RPMI8226 (cell line): ENCODE measurements around the gene UST.
"Not testable (repeated sequence)": the region's sequence is repeated elsewhere in the genome, so short reads cannot be mapped to it uniquely, and the experiment has no call there.

Experiments used
- DNase-seq: peaks from one replicate; pipeline ENCODE4 v3.0.0-alpha.2; 2015

Gene UST

DNA sequence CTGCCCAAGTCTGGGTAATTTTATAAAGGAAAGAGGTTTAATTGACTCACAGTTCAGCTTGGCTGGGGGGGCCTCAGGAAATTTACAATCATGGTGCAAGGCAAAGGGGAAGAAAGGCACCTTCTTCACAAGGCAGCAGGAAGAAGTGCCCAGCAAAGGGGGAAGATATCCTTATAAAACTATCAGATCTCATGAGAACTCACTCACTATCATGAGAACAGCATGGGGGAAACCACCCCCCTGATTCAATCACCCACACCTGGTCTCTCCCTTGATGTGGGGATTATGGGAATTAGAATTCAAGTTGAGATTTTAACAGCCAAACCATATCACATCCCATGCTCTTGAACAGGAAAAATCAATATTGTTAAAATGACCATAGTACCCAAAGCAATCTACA lies 355.5 kb downstream of the UST start:
- DNase-seq = no peak

DNA sequence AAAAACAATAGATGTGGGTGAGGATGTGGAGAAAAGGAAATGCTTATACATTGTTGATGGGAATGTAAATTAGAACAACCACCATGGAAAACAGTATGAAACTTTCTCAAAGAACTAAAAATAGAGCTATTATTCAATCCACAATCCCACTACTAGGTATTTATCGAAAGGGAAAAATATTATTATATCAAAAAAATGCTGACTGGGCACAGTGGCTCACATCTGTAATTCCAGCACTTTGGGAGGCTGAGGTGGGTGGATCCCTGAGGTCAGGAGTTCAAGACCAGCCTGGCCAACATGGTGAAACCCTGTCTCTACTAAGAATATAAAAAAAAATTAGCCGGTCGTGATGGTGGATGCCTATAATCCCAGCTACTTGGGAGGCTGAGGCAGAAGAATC lies 357.1 kb downstream of the UST start:
- not testable (repeated sequence) for DNase-seq

DNA sequence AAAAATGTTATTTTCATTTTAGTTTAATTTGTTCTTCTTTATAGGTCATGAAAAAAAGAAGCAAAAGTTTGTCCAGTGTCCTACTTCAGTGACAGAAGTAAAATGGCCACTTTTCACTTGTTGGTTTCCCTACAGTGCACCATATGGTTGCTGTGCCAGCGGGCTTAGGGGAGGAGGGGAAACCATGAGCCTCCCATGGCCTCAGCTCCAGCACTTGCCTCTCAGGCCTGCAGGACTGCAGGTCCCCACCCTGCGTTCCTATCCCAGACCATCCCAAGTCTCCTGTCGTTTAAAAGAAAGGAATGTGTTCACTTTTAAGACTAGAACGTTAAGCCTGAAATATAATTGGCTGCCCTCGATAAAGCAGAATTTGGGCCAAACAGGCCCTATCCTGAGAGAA lies 360.7 kb downstream of the UST start:
- no peak for DNase-seq

GRCh38 chr6:149108038-149108748 lies 361.4 kb downstream of the UST start:
- DNase-seq = no peak

GRCh38 chr6:149108749-149109100 lies 361.9 kb downstream of the UST start:
- DNase-seq = no peak

DNA sequence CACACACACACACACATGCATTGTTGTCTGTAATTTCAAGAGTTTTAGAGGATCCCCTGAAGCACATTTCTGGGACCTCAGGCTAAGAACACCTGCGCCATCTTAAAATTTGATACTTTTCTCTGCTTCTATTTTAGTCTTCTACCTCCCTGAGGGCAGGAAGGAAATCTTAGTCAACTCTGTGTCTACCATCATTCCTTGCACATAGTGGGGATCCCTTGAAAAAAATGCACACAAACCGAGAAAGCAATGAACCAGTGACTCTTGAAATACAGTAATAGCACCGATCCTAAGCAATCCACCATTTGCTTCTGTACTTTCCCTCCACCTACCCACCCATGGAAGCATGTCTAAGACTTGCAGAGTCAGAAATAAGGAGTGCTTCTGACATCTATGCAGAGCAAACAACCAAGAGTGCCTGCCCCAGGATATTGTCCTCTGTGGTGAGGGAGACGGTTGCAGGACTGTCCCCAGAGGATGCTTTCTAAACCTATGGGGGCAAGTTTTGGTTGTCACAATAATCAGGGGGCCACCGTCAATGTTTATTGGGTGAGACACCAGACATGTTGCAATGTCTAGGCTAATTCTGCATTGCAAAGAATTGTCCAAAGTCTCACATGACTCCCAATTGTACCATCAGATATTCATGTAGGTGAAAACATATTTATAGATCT lies 362.7 kb downstream of the UST start:
- no peak for DNase-seq

DNA sequence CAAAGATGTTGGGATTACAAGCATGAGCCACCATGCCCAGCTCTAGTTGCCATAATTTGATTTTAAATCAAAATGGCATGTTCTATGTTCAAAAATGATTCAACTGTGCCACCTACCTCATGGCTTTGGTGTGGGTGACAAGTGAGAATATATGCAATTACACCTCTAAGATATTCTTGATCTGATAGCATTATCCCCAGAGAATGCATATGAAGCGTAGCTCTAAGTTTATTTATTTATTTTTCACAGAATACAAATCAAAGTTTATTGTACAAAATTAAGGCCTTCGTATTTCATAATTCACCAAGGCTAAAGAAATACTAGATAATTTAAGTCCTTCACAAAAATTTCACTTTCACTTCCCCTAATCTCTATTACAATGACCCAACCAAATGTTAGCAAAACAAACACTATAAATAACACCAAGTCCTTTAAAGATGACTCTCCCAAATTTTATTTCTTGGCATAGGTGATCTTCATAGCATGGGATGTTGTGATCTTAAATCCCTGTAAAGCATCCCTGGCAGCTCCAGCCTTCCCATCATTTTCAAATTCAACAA lies 364.8 kb downstream of the UST start:
- DNase-seq = no peak

- no peak for DNase-seq
Measured at GRCh38 chr6:149112976-149113375, 366.1 kb downstream of the UST start.

DNA sequence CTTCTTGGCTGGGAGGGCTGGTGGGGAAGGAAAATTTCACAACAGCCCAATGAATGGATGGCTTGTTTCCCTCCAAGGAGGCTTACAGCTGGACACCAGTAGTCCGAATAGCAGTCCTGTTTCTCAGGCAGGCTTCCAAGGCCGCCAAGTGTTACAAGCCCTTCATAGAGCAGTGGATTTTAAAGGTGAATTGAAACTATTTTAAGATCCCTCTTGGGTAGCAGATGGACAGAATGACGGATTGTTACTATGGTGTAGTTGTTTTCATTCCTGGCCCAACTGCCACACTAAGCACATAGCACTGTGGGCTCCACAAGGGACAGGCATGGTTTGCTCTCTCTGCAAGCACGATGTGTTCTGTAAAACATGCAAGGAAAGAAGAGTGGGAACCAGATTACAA lies 367.3 kb downstream of the UST start:
- no peak for DNase-seq

GRCh38 chr6:149118737-149119653 lies 372.2 kb downstream of the UST start:
- no peak for DNase-seq

DNA sequence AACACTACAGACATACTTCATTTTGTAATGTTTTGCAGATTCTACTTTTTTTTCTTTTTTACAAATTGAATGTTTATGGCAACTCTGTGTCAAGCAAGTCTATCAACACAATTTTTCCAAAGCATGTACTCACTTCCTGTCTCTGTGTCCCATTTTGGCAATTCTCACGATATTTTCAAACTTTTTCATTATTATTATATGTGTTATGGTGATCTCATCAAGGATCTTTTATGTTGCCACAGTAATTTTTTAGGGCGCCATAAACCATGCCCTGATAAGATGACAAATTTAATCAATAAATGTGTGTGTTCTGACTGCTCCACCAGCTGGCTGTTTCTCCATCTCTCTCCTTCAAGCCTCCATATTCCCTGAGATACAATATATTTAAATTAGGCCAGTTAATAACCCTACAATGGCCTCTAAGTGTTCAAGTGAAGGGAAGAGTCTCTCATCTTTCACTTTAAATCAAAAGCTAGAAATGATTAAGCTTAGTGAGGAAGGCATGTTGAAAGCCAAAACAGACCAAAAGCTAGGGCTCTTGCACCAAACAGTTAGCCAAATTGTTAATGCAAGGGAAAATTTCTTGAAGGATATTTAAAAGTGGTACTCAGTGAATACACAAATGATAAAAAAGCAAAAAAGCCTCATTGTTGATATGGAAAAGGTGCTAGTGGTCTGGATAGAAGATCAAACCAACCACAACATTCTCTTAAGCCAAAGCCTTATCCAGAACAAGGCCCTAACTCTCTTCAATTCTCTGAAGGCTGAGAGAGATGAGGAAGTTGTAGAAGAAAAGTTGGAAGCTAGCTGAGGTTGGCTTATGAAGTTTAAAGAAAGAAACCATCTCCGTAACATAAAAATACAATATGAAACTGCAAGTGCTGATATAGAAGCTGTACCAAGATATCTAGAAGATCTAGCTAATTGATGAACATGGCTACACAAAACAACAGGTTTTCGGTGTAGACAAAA lies 376.3 kb downstream of the UST start:
- DNase-seq = no peak

- no peak for DNase-seq
Measured at GRCh38 chr6:149125309-149125708, 378.5 kb downstream of the UST start.
